Esophagus muscularis mucosa (tissue), 4 donors: ENCODE measurements around the gene ERO1B. TPM values are rescaled to one million over a fixed set of nuclear protein-coding genes. Genes with fewer than 3 reads are reported as not detected.
"Not testable (repeated sequence)": the region's sequence is repeated elsewhere in the genome, so short reads cannot be mapped to it uniquely, and the experiment has no call there.

Experiments used
- DNase-seq: peaks from one replicate; pipeline ENCODE4 v3.0.0-alpha.2; 2017; ENCODE audit errors: extremely low spot score
- H3K27ac ChIP-seq, 4 donors: fragments of 200-600 bp; sonication (generic); replicated peaks in 1 of 4; 1 replicate in 3 of 4; 2 replicates in 1 of 4; pipeline ENCODE4 v1.5.1; 2016 to 2019; ENCODE audit warnings: mild to moderate bottlenecking in 1 of 4
- H3K27me3 ChIP-seq, 4 donors: fragments of 200-600 bp; sonication (generic); one replicate each; pipeline versions ENCODE4 v1.5.1 to v1.6.0; 2016 to 2019
- H3K36me3 ChIP-seq, 4 donors: fragments of 200-600 bp; sonication (generic); one replicate each; pipeline ENCODE4 v1.5.1; 2016 to 2019
- H3K4me1 ChIP-seq, 4 donors: fragments of 200-600 bp; sonication (generic); one replicate each; pipeline ENCODE4 v1.5.1; 2016 to 2019
- H3K4me3 ChIP-seq, 4 donors: fragments of 200-600 bp; sonication (generic); 1 replicate in 2 of 4; 2 replicates in 2 of 4; pipeline ENCODE4 v1.5.1; 2016 to 2019; ENCODE audit warnings: mild to moderate bottlenecking in 4 of 4, moderate library complexity in 1 of 4
- H3K9me3 ChIP-seq, 4 donors: fragments of 200-600 bp; sonication (generic); 1 replicate in 3 of 4; 2 replicates in 1 of 4; pipeline ENCODE4 v1.5.1; 2016 to 2019
- EP300 ChIP-seq: sonication (generic); formaldehyde crosslinking; IDR thresholded peaks from one replicate; pipeline ENCODE4 v1.6.1; 2017; ENCODE audit warnings: antibody characterized with exemption
- POLR2A ChIP-seq: fragments of 450-650 bp; IDR thresholded peaks from one replicate; pipeline ENCODE4 v1.6.1; 2017; ENCODE audit warnings: antibody characterized with exemption, moderate library complexity, mild to moderate bottlenecking, low read depth
- POLR2AphosphoS5 ChIP-seq, 2 donors: sonication (generic); formaldehyde crosslinking; IDR thresholded peaks; one replicate each; pipeline ENCODE4 v1.6.1; 2017; ENCODE audit warnings: antibody characterized with exemption in 2 of 2
- WGBS: methylation state at CpG from one replicate; pipeline ENCODE4 v1.1.5; 2018; 5-methylcytosine and 5-hydroxymethylcytosine counted together
- intact Hi-C: fragments of 100-400 bp; cut with DNase I; formaldehyde crosslinking; loops from one replicate; pipeline ENCODE4 v1.15.1; 2023
- total RNA-seq, 4 donors: library from RNA; depleted of rRNA; stranded (reverse); fragments of >200 nt; gene quantifications; one replicate each; pipeline versions ENCODE4 v1.1.0 to v1.2.1, GENCODE V29; 2016
- TF ChIP-seq, protein P1 (sequence below), 3 experiments: fragments of 200-600 bp in 2 of 3; fragments of 450-650 bp in 1 of 3; sonication (generic) in 2 of 3; IDR thresholded peaks; one replicate each; pipeline ENCODE4 v1.5.1; 2017 to 2019; ENCODE audit warnings: antibody characterized with exemption in 3 of 3, mild to moderate bottlenecking in 2 of 3, moderate library complexity in 1 of 3

ERO1B gene
- total RNA-seq, 4 donors from 2014 or later: 7.0 to 11.2 (median 8.1) TPM

- Histone ChIP-seq H3K27ac (no peak overlapping the region), H3K27me3 (no peaks in the 10 kb centered on the region), H3K4me1 (no peaks in the 10 kb centered on the region), H3K4me3 (no peak overlapping the region), H3K36me3 (no peaks in the 10 kb centered on the region), H3K9me3 (no peaks in the 10 kb centered on the region)
- TF ChIP-seq, protein P1, sequence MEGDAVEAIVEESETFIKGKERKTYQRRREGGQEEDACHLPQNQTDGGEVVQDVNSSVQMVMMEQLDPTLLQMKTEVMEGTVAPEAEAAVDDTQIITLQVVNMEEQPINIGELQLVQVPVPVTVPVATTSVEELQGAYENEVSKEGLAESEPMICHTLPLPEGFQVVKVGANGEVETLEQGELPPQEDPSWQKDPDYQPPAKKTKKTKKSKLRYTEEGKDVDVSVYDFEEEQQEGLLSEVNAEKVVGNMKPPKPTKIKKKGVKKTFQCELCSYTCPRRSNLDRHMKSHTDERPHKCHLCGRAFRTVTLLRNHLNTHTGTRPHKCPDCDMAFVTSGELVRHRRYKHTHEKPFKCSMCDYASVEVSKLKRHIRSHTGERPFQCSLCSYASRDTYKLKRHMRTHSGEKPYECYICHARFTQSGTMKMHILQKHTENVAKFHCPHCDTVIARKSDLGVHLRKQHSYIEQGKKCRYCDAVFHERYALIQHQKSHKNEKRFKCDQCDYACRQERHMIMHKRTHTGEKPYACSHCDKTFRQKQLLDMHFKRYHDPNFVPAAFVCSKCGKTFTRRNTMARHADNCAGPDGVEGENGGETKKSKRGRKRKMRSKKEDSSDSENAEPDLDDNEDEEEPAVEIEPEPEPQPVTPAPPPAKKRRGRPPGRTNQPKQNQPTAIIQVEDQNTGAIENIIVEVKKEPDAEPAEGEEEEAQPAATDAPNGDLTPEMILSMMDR (IDR thresholded peaks at IDR 0.05): no peak
- TF ChIP-seq POLR2A: no peak
- no peak for TF ChIP-seq POLR2AphosphoS5 (IDR thresholded peaks at IDR 0.05)
- TF ChIP-seq EP300: no peak
- intact Hi-C loops: no loop called here
- no peak for DNase-seq
- 83% methylated on average over 2 of the region's 2 CpGs for WGBS
Observed at GRCh38 chr1:236315518-236315917, 33.8 kb upstream of the ERO1B start.

GRCh38 chr1:236315092-236315491 lies 33.3 kb upstream of the ERO1B start:
- intact Hi-C loops: no loop called here
- no peak for DNase-seq

GRCh38 chr1:236314050-236314449 lies 32.3 kb upstream of the ERO1B start:
- intact Hi-C loops, H3K27me3 ChIP-seq, H3K4me1 ChIP-seq, H3K9me3 ChIP-seq, DNase-seq, H3K36me3 ChIP-seq, H3K27ac ChIP-seq, H3K4me3 ChIP-seq: not testable (repeated sequence)
- WGBS: 87% methylated on average over 5 of the region's 5 CpGs

More at GRCh38 chr1:236315092-236315491, 33.3 kb upstream of the ERO1B start:
- Histone ChIP-seq H3K4me3 (no peak overlapping the region), H3K9me3 (no peaks in the 10 kb centered on the region), H3K27ac (no peak overlapping the region), H3K36me3 (no peaks in the 10 kb centered on the region), H3K27me3 (no peaks in the 10 kb centered on the region), H3K4me1 (no peaks in the 10 kb centered on the region)
- 99% methylated on average over 10 of the region's 10 CpGs for WGBS
- TF ChIP-seq EP300 (no peak), POLR2AphosphoS5 (IDR thresholded peaks at IDR 0.05) (no peak), POLR2A (no peak)
- TF ChIP-seq, protein P1 (IDR thresholded peaks at IDR 0.05): no peak

GRCh38 chr1:236313427-236313826 lies 31.7 kb upstream of the ERO1B start:
- no peak for DNase-seq
- Histone ChIP-seq H3K4me3 (no peak overlapping the region), H3K36me3 (no peaks in the 10 kb centered on the region), H3K4me1 (no peaks in the 10 kb centered on the region), H3K27ac (no peak overlapping the region), H3K27me3 (no peaks in the 10 kb centered on the region), H3K9me3 (no peaks in the 10 kb centered on the region)
- no peak for TF ChIP-seq POLR2A
- TF ChIP-seq EP300: no peak
- TF ChIP-seq POLR2AphosphoS5 (IDR thresholded peaks at IDR 0.05): no peak
- TF ChIP-seq, protein P1 (IDR thresholded peaks at IDR 0.05): no peak
- 84% methylated on average over 2 of the region's 2 CpGs for WGBS
- intact Hi-C loops: no loop called here

DNA sequence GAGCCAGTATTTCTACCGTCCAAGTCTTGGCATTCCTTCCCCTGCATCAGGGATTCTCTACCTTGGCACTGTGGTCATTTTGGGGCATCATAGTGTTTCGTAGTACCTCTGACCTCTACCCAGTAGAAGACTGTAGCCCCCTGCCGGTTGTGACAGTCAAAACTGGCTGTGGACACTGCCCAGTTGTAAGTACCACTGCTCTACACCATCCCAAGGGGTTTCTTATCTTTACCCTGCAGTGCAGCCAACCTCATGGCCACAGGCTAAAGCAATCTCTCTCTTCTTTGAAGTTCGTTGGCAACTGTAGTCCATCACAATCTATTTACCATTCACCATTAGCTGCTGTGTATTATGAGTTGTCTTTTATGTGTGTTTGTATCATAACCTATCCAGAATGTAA lies 29.3 kb upstream of the ERO1B start:
- no peak overlapping the region for H3K27ac ChIP-seq
- no peaks in the 10 kb centered on the region for H3K4me1 ChIP-seq
- no peaks in the 10 kb centered on the region for H3K27me3 ChIP-seq
- intact Hi-C loops: no loop called here
- TF ChIP-seq POLR2AphosphoS5 (IDR thresholded peaks at IDR 0.05) (no peak), EP300 (no peak), POLR2A (no peak)
- TF ChIP-seq, protein P1 (IDR thresholded peaks at IDR 0.05): no peak
- no peaks in the 10 kb centered on the region for H3K36me3 ChIP-seq
- no peak for DNase-seq
- H3K9me3 ChIP-seq: no peaks in the 10 kb centered on the region
- H3K4me3 ChIP-seq: no peak overlapping the region
- 73% methylated on average over 4 of the region's 4 CpGs for WGBS
